GM18511 (cell line): ENCODE data around the gene PGF.

Experiments used
- ATAC-seq: cut with Tn5 transposase; IDR thresholded peaks from one replicate; pipeline ENCODE4 v1.9.1; 2021; ENCODE audit warnings: mild to moderate bottlenecking, moderate library complexity; ENCODE audit not compliant: unreplicated experiment

The PGF gene

DNA sequence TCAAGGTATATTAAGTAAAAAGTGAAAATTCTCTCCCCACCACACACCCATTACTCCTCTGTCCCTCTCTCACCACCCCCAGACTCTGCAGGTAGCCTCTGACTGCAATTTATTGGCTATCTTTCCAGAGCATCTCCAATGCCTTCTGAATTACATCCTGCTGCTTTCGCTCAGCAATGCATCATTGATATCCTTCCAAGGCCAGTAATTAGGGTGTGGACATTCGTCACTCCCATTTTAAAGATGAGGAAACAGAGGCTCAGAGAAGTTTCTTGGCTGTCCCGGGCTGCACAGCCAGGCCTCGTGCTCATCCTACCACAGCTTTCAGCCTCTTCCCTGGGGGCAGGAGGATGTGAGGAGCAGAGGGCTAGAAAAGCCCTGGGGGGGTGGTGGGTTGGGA is 23.6 kb upstream of the PGF start:
- no peak for ATAC-seq

DNA sequence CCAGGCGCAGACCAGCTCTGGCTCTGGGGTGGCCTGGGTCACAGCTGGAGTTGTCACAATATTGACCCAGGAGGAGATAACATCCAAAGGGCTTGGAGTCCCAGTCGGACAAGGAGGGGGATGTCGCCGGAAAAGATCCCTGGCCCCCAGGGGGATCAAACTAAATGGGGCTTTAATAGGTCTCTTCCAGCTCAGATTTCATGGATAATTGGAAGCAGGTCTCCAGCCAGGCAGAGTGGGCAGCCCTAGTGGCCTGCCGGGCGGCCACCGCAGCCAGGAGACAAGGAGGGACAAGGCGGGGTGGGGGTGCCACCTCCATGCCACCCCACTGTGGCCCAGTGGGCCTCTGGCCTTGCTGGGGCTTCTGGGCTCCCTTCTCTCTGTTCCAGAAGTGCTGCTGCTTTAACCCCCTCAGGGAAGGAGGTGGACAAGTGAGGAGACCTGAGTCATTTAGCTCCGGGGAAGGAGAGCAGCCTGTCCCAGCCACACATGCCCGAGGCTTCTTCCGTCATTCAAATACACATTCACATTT is 23.1 kb upstream of the PGF start:
- ATAC-seq, result no peak

DNA sequence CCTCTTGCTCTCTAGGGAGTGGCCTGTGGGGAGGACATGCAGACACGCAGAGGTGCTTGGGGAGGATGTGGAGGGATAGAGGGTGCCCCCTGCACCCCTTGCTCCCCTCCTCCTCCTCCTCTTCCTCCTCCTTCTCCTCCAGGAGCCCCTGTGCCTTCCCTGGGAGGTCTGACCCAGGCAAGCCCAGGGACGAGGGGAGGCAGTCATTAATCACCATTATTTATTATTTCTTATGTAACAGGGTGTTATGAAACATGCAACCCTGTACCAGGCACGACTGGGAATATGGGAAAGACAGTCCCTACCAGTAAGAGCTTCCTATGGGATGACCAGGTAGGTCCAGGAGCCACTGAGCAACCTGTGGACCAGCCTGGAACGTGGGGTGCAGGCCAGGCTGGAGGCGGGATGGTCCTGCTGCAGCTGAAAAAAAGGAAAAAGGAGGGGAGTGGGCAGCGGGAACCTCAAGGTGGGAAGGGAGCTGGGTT is 22.5 kb upstream of the PGF start:
- no peak for ATAC-seq

DNA sequence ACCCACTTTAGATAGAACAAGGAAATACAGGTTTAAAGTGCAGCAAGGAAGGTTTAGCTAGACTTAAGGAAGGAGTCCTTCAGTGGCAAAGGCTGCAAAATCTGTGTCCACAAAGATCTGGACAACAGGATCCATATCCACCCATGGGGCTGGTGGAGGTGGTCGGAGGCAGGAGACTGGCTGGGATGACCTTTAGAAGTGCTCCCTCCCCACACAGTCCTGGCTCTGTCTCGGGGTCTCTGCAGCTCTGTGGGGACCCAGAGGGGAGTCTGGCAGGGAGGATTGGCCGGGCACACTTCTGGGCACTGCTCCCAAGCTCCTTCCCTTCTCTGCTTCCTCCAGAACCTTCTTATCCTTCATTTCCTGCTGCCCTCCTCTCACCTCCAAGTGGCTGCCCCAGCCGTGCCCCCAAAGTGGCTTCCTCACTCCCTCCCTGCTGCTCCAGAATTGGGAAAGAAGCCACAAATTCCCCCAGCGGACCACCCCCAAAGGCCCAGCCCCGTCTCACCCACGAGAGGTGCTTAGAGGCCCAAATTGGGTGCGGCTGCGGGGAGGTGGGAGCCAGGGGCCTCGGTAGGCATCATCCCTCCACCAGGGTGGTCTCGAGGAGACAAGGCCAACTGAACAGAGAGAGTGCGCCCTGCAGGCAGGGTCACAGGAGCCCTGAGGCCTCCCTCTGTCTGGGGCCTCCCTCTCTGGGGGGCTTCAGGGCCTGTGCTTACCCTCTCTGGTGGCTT is 21.9 kb upstream of the PGF start:
- ATAC-seq, result no peak

DNA sequence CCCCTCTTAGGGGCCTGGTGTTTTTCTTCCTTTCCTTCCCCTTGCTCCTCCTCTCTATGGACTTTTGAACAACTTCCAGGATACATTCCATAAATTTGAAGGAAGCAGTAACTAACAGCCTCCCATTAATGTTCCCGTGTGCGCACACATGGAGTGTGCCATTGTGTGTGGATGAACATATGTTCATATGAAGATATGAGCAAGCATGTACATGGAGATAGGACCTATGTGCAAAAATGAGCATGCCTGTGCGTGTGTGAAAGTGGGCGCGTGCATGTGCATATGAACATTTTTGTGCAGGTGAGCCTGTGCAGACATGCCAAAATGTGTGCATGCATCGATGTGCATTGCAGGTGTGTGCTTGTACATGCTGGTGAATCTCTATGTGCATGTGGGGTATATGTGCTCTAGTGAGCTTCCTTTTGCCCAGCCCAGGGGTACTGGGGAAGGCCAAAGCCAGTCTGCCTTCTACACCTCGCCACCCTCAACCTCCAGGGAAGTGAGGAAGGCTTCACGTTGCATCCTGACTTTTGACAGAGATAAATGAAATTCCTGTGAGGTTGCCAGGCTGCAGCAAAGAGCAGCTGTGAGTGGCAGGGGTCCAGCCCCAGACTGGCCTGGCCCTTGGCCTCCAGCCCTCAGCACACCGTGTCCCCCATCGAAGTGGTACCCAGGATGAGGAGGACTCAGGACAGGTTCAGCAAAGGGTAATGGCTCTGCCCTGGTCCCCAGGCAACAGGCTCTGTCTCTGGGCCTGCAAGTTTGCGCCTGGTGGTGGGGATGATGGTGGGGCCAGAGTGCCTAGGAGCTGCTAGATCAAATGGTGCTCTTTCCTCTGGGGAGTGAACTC is 21.1 kb upstream of the PGF start:
- ATAC-seq, result no peak

DNA sequence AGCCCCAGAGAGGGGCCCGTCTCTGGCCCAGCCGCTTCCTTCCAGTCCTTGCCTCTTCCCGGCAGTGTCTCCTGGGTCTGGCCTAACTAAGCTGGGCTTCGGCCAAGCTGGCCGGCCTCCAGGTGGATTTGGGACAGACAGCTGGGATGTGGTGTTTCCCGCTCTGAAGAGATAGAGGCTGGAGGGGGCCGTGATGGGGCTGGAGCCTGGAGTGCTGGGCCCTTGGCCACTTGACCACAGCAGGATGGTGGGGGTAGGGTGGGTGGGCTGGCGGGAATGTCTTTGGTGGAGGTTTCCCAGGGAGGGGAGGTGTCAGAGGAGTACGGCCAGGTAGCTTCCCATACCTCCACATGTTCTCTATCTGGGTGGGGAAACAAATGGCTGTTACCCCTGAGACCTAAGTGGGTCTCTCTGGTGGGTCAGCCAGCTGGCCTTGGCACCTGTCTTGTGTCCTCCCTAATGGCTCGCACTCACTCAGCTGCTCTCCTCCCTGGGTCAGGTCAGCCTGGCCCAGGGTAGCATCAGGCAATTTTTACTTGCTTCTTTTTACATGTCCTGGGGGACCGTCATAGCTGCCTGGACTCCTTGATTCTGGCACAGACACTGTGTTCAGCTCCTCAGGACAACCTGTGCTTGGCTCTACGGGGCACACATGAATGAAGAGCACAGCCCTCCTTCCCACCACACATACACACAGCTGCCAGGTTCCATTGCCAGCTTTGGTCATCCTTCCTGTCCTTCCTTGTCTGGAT is 19.8 kb upstream of the PGF start:
- no peak for ATAC-seq

GRCh38 chr14:74974364-74975058 is 19.1 kb upstream of the PGF start:
- no peak for ATAC-seq

DNA sequence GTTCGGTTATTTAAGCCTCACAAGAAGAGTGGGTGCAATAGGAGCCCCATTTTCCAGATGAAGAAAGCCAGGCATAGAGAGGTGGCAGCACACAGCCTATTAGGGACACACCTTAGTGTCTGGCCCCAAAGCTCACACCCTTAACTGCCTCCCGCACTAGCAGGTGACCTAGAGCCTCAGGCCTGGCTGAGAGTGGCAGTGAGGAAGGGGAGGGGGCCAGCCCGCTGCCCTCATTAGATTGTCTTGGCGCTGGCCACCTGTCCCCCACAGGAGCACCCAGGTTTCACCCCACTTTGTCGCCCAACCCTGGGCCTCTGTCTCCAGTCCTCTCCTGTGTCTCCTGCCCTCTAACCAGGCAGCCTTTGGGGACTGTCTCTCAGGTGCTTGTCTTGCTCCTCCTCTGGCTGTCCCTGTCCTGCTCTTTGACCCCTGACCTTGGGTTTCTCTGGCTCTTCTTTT is 18.5 kb upstream of the PGF start:
- ATAC-seq, result no peak

GRCh38 chr14:74973003-74973653 is 17.7 kb upstream of the PGF start:
- ATAC-seq, result no peak

GRCh38 chr14:74968811-74969210 is 13.4 kb upstream of the PGF start:
- ATAC-seq, result no peak

- ATAC-seq, result no peak
These were observed 10.2 kb upstream of the PGF start for GRCh38 chr14:74965486-74966153.

DNA sequence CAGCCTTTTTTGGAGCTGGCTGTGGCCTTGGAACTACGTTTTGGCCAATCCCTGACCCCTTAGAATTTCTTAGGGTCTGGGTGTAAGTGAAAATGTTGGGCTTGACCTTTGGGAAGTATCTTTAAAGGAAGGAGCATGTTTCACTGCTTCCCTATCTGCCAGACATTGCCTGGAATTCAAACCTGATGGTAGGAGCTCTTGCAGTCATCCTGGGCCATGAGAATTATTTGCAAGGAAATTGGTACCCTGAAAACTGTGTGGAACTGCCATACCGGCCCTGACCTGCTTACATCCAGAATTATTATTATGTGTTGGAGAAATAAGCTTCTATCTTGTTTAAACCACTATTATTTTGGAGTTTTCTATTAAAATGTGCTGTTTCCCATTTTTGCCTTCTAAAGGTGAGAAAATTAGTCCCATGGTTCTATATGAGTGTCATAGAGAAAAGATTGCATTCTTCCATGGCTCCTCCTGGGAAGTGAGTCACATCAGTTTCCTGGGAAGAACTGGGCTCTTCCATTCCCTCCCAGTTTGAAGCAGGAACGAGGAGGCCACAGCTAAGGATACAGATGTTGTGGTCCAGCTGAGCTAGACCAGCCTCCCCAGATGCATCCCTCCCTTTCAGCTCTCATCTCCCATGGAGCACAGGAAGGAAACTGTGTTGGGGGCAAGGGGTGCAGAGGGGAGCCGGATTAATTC is 9.5 kb upstream of the PGF start:
- ATAC-seq, result no peak

GRCh38 chr14:74963705-74964271 is 8.4 kb upstream of the PGF start:
- no peak for ATAC-seq

DNA sequence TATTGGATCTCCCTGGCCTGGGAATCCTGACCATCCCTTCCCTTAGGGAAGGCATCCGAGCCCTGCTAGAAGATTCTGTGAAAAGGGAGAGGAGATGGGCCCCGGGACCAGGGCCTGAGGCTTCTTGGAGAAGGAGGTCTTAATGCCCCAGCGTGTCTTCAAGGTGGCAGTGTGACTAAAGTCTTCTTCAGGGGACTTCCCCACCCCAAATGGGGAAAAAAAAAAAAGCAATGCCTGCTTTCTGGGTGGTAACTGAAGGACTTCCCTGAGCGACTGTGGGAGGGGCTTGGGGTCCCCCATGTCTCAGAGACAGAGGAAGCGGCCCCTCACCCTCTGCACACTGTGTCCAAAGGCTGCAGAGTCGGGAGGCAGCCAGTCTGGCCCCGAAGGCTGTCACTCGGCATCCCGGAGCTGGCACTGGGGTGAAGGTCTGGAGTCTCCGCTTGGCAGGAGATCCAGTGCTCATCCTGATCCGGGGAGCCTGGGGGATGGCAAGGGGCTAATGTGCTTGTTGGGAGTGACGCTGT is 7.8 kb upstream of the PGF start:
- ATAC-seq, result no peak

- no peak for ATAC-seq
These were observed 7.1 kb upstream of the PGF start for GRCh38 chr14:74962493-74962892.

DNA sequence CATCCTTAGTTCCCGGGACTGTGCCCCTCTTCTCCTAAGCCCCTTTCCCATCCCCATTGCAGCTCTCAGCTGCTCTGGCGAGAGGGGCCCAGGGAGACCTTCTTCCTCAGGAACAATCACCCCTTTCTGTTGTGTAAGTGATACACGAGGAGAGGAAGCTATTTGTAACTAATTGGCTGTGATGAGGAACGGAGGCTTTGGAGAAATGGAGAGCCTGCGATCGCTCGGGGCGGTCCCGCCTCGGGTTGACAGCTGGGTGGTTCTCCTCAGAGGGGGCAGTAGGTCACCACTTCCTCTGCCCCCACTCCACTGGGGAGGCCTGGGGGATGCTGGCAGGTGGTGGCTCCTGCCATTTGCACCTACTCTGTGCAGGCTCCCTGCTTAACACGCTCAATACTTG is 6.6 kb upstream of the PGF start:
- no peak for ATAC-seq

GRCh38 chr14:74961238-74961911 is 6.0 kb upstream of the PGF start:
- ATAC-seq, result no peak

- ATAC-seq, result no peak
These were observed 5.3 kb upstream of the PGF start for GRCh38 chr14:74960736-74961135.
